SU-DHL-6 (cell line): ENCODE measurements around the gene ASB2.

ENCODE experiments used
- EZH2phosphoT487 ChIP-seq: fragments of 200-600 bp; sonication (generic), shearing (Covaris generic); conservative IDR thresholded peaks from 2 replicates; pipeline ENCODE4 v1.6.1; 2018; ENCODE audit warnings: mild to moderate bottlenecking, antibody characterized with exemption, low read length, moderate library complexity, mixed read lengths
- TF ChIP-seq, protein P1 (sequence below): fragments of 200-600 bp; sonication (generic); IDR thresholded peaks from one replicate; pipeline ENCODE4 v1.5.1; 2017; ENCODE audit warnings: antibody characterized with exemption, mild to moderate bottlenecking, low read length, moderate library complexity; ENCODE audit not compliant: insufficient read depth, poor library complexity, severe bottlenecking

DNA sequence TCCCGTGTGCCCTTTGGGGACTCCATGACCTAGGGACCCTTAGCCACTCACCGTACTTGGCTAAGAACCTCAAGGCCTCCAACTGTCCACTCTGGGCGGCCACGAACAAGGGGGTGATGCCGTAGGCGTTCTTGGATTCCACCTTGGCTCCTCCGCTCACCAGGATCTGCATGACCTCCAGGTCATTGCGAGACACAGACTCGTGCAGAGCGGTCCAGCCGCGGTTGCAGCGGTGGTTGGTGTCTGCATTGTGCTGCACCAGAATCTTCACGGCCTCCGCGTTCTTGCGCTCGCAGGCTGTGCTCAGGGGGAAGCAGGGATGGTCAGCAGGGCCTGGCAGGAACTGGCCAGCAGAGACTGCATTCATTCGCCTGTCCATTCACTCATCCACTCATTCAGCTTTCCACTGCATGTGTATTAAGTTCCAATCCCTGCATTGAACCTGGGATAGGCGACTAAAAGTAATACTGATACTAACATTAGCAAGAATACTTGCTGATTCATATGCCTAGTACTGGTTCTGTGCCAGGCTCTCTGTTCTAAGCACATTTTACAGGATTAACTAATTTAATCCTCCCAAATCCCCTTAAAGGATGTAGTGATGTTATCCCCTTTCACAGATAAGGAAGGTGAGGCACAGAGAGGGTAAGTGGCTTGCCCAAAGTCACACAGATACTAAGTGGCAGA is 25.3 kb downstream of the ASB2 start:
- TF ChIP-seq, protein P1, sequence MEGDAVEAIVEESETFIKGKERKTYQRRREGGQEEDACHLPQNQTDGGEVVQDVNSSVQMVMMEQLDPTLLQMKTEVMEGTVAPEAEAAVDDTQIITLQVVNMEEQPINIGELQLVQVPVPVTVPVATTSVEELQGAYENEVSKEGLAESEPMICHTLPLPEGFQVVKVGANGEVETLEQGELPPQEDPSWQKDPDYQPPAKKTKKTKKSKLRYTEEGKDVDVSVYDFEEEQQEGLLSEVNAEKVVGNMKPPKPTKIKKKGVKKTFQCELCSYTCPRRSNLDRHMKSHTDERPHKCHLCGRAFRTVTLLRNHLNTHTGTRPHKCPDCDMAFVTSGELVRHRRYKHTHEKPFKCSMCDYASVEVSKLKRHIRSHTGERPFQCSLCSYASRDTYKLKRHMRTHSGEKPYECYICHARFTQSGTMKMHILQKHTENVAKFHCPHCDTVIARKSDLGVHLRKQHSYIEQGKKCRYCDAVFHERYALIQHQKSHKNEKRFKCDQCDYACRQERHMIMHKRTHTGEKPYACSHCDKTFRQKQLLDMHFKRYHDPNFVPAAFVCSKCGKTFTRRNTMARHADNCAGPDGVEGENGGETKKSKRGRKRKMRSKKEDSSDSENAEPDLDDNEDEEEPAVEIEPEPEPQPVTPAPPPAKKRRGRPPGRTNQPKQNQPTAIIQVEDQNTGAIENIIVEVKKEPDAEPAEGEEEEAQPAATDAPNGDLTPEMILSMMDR, result no peak
- TF ChIP-seq EZH2phosphoT487, result no peak
